PC-3 (cell line): ENCODE data around the gene LIMS2.

Experiments used
- EZH2 ChIP-seq: fragments of 300-600 bp; sonication (generic); IDR thresholded peaks from one replicate; pipeline ENCODE4 v1.6.1; 2017; ENCODE audit warnings: antibody characterized with exemption, mild to moderate bottlenecking, low read length; ENCODE audit not compliant: unreplicated experiment
- TF ChIP-seq, protein P1 (sequence below): fragments of 300-600 bp; sonication (generic); conservative IDR thresholded peaks from 2 replicates; pipeline ENCODE4 v1.5.1; 2017; ENCODE audit warnings: antibody characterized with exemption, low read depth, mild to moderate bottlenecking, low read length

DNA sequence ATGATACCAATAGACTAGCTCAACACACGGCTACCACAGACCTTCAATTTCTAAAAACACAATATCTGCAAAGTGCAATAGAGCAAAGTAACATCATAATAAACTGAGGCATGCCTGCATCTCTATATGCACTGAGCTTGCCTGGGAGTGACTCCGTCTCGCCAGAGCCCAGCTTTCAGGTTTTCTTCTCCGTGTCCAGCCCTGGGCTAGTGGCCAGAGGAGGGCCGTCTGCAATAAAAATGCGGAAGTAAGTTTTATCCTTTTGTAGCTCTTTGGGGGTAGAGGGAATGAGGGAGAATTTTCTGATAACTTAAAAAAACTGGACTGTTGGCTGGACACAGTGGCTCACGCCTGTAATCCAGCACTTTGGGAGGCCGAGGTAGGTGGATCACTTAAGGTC lies 70.3 kb downstream of the LIMS2 start:
- no peak for TF ChIP-seq EZH2
- TF ChIP-seq, protein P1, sequence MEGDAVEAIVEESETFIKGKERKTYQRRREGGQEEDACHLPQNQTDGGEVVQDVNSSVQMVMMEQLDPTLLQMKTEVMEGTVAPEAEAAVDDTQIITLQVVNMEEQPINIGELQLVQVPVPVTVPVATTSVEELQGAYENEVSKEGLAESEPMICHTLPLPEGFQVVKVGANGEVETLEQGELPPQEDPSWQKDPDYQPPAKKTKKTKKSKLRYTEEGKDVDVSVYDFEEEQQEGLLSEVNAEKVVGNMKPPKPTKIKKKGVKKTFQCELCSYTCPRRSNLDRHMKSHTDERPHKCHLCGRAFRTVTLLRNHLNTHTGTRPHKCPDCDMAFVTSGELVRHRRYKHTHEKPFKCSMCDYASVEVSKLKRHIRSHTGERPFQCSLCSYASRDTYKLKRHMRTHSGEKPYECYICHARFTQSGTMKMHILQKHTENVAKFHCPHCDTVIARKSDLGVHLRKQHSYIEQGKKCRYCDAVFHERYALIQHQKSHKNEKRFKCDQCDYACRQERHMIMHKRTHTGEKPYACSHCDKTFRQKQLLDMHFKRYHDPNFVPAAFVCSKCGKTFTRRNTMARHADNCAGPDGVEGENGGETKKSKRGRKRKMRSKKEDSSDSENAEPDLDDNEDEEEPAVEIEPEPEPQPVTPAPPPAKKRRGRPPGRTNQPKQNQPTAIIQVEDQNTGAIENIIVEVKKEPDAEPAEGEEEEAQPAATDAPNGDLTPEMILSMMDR, result no peak
